Adrenal gland (tissue), 12 donors: ENCODE results near the gene RBPJ. TPM values are rescaled to one million over a fixed set of nuclear protein-coding genes. Genes with fewer than 3 reads are reported as not detected.

Experiments
- DNase-seq, 7 donors: peaks; one replicate each; pipeline ENCODE4 v3.0.0-alpha.2; 2019 to 2020
- H3K27ac ChIP-seq, 5 donors: fragments of 200-600 bp; sonication (generic) in 4 of 5; 1 replicate in 3 of 5; 2 replicates in 2 of 5; pipeline versions ENCODE4 v1.5.1 to v1.8.0; 2016 to 2020; ENCODE audit warnings: mild to moderate bottlenecking in 1 of 5
- H3K27me3 ChIP-seq: fragments of 200-600 bp; 2 replicates; pipeline ENCODE4 v1.8.0; 2021
- H3K36me3 ChIP-seq, 2 donors: fragments of 200-600 bp; replicated peaks in 1 of 2; 1 replicate in 1 of 2; 2 replicates in 1 of 2; pipeline versions ENCODE4 v1.5.1 to v1.8.0; 2018 to 2022
- H3K4me1 ChIP-seq, 2 donors: fragments of 200-600 bp; replicated peaks in 1 of 2; 1 replicate in 1 of 2; 2 replicates in 1 of 2; pipeline versions ENCODE4 v1.5.1 to v1.8.0; 2018 to 2021
- H3K4me3 ChIP-seq, 4 donors: fragments of 200-600 bp; sonication (generic) in 3 of 4; one replicate each; pipeline ENCODE4 v1.5.1; 2016 to 2018
- H3K9me3 ChIP-seq, 3 donors: fragments of 200-600 bp; sonication (generic) in 1 of 3; replicated peaks in 1 of 3; 1 replicate in 2 of 3; 2 replicates in 1 of 3; pipeline versions ENCODE4 v1.5.1 to v1.8.0; 2016 to 2021
- CTCF ChIP-seq, 6 experiments: fragments of 450-650 bp in 4 of 6; fragments of 200-600 bp in 2 of 6; sonication (generic) in 1 of 6; IDR thresholded peaks; 1 replicate in 5 of 6; 2 replicates in 1 of 6; pipeline versions ENCODE4 v1.5.1 to v1.8.0; 2016 to 2021; ENCODE audit warnings: antibody characterized with exemption in 6 of 6, mild to moderate bottlenecking in 2 of 6, moderate library complexity in 1 of 6
- POLR2A ChIP-seq, 2 donors: fragments of 450-650 bp; IDR thresholded peaks; one replicate each; pipeline ENCODE4 v1.6.1; 2017; ENCODE audit warnings: antibody characterized with exemption in 2 of 2, mild to moderate bottlenecking in 2 of 2, moderate library complexity in 1 of 2
- WGBS, 4 donors: extraction: QIAGEN DNeasy Blood & Tissue Kit in 2 of 4; methylation state at CpG; one replicate each; pipeline versions ENCODE4 v1.1.5 to v1.1.7; 2013 to 2017; 5-methylcytosine and 5-hydroxymethylcytosine counted together
- intact Hi-C, 2 donors: fragments of 100-400 bp; cut with DNase I; formaldehyde crosslinking; loops; one replicate each; pipeline versions ENCODE4 v1.14.1 to v1.15.0; 2022 to 2023
- polyA plus RNA-seq, 3 donors: library from polyadenylated mRNA; stranded (reverse); fragments of 200-250 nt in 2 of 3; fragments of 350-450 nt in 1 of 3; fragmentation: Illumina TruSeq in 1 of 3; extraction: RNeasy Lipid Tissue Mini Kit (QIAGEN cat#74804) in 1 of 3; gene quantifications; one replicate each; pipeline ENCODE4 v1.2.3, GENCODE V29; 2013 to 2014
- total RNA-seq, 9 donors: library from RNA; depleted of rRNA in 4 of 9; stranded (reverse); fragments of >200 nt in 4 of 9; fragments of 120-200 nt in 1 of 9; fragmentation: NEBNext Ultra II Directional in 1 of 9; extraction: Animal tissue kit (Norgen Biotek cat#: 25700) in 1 of 9; gene quantifications; one replicate each; pipeline versions ENCODE4 v1.1.0 to v1.2.4, GENCODE V29; 2013 to 2023
- donor health status: healthy with polysubstance abuse.
- donor health status: Bipolar disorder and iron deficiency.
- donor health status: DM: yes; HTN: yes; CAD: no.
- donor health status: DM: no; HTN: no; CAD: no.
- donor health status: DM: no; HTN: no; CAD: no.
- donor health status: DM: yes; HTN: yes; CAD: no.

Gene RBPJ
- total and polyA plus RNA-seq, 12 donors, result 23.4 to 76.1 (median 51.8) TPM

GRCh38 chr4:26284536-26284935 is 36.3 kb upstream of the RBPJ start:
- Histone ChIP-seq H3K4me3 (no peak overlapping the region), H3K9me3 (no peaks in the 10 kb centered on the region), H3K27me3 (no peaks in the 10 kb centered on the region), H3K36me3 (no peaks in the 10 kb centered on the region), H3K4me1 (no peaks in the 10 kb centered on the region), H3K27ac (no peak overlapping the region)
- intact Hi-C loops, result no loop called here
- no peak for DNase-seq
- TF ChIP-seq CTCF (IDR thresholded peaks at IDR 0.05), result no peak
- TF ChIP-seq POLR2A (IDR thresholded peaks at IDR 0.05), result no peak
- 77 to 80% (median 78%) methylated on average over 8 of the region's 8 CpGs for WGBS, 4 donors

GRCh38 chr4:26285272-26285671 is 35.5 kb upstream of the RBPJ start:
- Histone ChIP-seq H3K4me1 (no peaks in the 10 kb centered on the region), H3K27ac (no peak overlapping the region), H3K4me3 (no peak overlapping the region), H3K36me3 (no peaks in the 10 kb centered on the region), H3K27me3 (no peaks in the 10 kb centered on the region), H3K9me3 (no peaks in the 10 kb centered on the region)
- intact Hi-C loops, result no loop called here
- WGBS, 4 donors, result 86 to 92% (median 89%) methylated on average over 4 of the region's 4 CpGs
- DNase-seq, result no peak
- TF ChIP-seq POLR2A (IDR thresholded peaks at IDR 0.05) (no peak), CTCF (IDR thresholded peaks at IDR 0.05) (no peak)

- no peak for DNase-seq
- no peaks in the 10 kb centered on the region for H3K9me3 ChIP-seq
- H3K27me3 ChIP-seq, result no peaks in the 10 kb centered on the region
- no peak overlapping the region for H3K4me3 ChIP-seq
- 62 to 80% (median 67%) methylated on average over 1 of the region's 1 CpG for WGBS, 4 donors
- no peaks in the 10 kb centered on the region for H3K4me1 ChIP-seq
- TF ChIP-seq POLR2A (IDR thresholded peaks at IDR 0.05), result no peak
- no peak for TF ChIP-seq CTCF (IDR thresholded peaks at IDR 0.05)
- intact Hi-C loops, result no loop called here
- peak overlapping the region in 3 of 5 donors; percentile 25 to 74 (median 37) for H3K27ac ChIP-seq
- H3K36me3 ChIP-seq, result no peaks in the 10 kb centered on the region
These were observed 33.1 kb upstream of the RBPJ start for GRCh38 chr4:26287756-26288155.

- TF ChIP-seq CTCF (IDR thresholded peaks at IDR 0.05), result no peak
- TF ChIP-seq POLR2A (IDR thresholded peaks at IDR 0.05), result no peak
- Histone ChIP-seq H3K9me3 (no peaks in the 10 kb centered on the region), H3K27me3 (no peaks in the 10 kb centered on the region), H3K36me3 (no peaks in the 10 kb centered on the region), H3K27ac (peak overlapping the region in 3 of 5 donors; percentile 25 to 74 (median 37)), H3K4me3 (no peak overlapping the region), H3K4me1 (no peaks in the 10 kb centered on the region)
- DNase-seq, result peak in 6 of 7 donors; percentile 11 to 59 (median 26)
- intact Hi-C loops, result no loop called here
- WGBS, 4 donors, result 73 to 86% (median 77%) methylated on average over 4 of the region's 4 CpGs
These were observed 32.4 kb upstream of the RBPJ start for GRCh38 chr4:26288355-26288909.
